Activated T-cell treated with anti-CD3 and anti-CD28 coated beads for 48 hours (primary cell): ENCODE measurements around the gene C10orf88.

ENCODE experiments used
- DNase-seq: peaks from one replicate; pipeline ENCODE4 v3.0.0-alpha.2; 2020; ENCODE audit warnings: low read depth

Gene C10orf88, protein sequence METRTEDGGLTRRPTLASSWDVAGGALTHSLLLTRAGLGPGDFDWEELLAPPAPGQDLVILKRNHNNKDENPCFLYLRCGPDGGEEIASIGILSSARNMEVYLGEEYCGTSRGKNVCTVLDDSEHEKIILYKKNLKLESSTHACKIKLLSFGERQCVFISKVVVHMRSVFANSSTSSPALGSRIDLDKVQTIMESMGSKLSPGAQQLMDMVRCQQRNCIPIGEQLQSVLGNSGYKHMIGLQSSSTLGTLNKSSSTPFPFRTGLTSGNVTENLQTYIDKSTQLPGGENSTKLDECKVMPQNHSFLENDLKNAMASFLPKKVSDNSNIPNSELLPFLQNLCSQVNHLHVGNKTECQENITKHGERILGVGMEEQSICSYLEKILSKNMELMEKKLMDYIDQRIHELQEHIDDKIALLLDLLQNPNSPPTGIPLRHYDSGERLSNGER

GRCh38 chr10:122953902-122954730, at the start of gene C10orf88:
C10orf88 (minus strand) TSS chr10:122954227; CDS start chr10:122954178, 49 bp downstream.
- peak; percentile 95 for DNase-seq

GRCh38 chr10:123001370-123001769, 47.3 kb upstream of the C10orf88 start:
- DNase-seq = no peak

DNA sequence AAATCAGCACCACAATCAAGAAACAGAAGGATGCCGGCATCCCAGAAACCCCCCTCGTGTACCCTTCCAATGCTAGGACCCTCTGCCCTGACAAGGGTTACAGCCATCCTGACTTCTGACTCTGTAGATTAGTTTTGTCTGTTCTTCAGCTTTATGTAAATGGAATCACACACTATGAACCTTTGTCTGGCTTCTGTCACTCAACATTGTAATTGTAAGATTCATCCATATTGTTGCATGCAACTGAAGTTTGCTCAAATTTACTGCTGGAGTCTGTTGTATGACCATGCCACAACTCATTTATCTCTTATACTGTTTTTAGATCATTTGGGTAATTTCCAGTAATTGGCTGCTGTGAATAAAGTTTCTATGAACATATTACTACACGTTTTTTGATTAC, 46.1 kb upstream of the C10orf88 start:
- no peak for DNase-seq

DNA sequence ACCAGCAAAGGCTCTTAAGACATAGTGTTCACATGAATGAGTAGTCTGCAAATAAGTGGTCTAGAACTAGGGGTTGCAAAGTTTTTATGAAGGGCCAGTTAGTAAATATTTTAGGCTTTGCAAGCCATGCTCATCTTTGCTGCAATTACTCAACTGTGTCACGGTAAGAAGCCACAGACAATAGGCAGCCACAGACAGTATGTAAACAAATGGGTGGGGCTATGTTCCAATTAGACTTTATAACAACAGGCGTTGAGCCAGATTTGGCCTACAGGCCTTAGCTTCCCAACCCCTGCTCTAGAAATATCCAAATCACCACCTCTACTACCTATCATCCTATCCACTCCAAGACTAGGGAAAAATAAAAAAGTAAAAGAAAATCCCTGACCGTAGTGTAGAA, 45.3 kb upstream of the C10orf88 start:
- no peak for DNase-seq

DNA sequence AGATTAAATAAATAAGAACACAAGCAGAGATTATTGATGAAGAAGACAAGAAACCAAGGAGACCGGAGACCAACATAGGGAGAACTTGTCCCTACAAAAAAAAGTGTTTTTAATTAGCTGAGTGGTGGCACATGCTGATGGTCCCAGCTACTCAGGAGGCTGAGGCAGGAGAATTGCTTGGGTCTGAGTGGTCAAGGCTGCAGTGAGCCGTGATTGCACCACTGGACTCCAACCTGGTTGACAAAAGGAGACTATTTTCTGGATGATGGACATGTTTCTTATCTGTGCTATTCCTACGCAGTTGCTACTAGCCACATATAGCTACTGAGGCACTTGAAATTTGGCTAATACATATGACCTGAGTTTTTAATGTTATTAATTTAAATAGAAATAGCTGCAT, 44.9 kb upstream of the C10orf88 start:
- DNase-seq = no peak

GRCh38 chr10:122998360-122998917, 44.4 kb upstream of the C10orf88 start:
- no peak for DNase-seq

DNA sequence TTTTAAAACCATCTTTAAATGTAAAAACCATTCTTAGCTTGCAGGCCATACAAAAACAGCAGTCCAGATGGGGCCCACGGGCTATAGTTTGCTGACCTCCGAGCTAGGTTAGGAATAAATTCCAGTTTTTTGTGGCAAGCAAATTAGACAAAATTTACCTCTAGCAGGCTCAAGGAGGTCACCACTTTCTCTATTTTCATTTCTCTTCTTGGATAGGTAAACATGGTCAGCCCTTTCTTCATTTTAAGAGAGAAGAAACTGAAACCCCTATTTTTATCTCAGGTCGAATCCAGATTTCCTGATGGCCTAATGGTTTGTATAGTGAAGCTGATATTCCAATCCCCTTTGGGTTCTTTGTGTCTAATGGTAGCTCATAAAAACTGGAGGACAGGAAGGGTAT, 43.8 kb upstream of the C10orf88 start:
- no peak for DNase-seq

DNA sequence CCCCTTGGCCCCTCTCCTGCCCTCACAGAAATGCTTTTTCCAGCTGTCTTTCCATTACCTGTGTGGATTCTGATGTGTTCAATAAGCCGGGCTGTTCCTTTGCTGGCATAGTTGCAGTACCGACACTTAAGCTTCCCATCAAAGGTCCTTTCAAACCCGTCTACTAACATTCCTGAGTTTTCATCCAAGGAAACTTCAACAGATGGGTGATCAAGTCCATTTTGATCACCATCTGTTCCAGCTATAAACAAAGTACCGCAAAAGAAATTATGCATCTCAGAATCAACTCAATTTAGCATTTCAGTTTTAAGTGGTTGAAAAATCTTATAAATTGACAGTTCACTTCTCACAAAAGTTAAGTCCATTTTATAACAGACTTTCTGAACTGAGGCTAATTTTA, 41.9 kb upstream of the C10orf88 start:
- no peak for DNase-seq

DNA sequence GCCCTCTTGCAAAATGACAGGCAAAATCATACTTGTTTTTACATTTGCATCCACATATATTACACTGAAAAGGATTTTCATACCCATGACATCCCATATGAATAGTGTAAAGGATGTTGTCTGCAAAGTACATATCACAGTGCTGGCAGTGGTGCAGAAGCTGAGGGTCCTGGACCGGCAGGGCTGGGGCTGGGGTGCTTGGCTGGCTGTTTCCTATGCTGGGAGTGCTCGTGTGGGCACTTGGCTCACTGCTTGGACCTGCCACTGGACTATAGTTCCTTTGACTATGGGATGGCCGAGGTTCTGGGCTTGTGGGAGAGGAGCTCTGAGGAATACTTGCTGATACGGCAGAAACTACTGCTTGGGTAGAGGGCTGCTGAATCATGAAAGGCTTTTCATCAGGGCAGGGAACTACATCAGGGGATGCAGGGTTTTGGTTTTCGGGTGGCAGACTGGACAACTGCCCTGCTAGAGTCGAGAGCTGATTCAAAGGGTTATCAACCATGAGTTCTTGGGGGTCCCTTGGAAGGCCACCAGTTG, 39.8 kb upstream of the C10orf88 start:
- DNase-seq = no peak

DNA sequence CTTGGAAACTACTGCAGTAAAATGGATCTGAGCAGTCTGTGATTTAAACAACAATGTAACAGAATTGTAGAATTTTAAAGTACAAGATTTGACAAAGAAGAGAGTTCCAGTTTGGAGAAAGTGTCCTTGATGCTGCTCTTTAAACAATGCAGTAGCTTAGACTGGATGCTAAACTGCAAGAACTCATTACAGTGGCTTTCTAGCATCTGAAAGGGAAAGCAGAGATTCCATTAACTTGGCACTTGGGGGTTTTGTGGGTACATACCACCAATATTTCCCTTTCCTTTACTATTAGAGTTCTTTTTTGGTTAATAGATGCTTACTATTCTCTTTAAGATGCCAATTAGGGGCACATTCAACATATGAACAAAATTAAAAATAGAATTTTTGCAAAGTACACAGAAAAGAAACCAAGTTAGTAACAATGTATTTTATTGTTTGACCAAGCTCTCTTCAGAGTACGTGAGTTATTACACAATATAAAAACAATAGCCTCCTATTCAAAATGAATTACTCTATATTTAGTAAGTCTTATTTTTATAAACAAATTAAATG, 38.1 kb upstream of the C10orf88 start:
- DNase-seq = no peak

DNA sequence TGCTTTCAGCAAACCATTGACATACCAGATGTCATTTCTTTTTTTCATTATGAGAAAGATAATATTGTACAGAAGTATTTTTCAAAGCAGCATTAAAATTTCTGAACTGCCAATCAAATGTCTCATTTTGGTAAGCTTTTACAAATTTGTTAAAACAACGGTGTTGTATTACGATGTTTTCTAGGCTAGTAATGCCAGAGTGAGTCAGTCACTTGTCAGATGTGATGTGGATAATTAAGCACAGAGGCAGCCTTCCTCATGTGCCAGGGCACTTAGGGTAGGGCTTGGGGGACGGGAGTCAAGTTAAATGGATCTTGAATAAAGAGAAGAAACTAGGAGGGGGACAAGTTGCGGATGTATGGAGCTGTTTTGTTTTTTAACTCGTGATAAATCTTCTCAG, 36.3 kb upstream of the C10orf88 start:
- DNase-seq = no peak

DNA sequence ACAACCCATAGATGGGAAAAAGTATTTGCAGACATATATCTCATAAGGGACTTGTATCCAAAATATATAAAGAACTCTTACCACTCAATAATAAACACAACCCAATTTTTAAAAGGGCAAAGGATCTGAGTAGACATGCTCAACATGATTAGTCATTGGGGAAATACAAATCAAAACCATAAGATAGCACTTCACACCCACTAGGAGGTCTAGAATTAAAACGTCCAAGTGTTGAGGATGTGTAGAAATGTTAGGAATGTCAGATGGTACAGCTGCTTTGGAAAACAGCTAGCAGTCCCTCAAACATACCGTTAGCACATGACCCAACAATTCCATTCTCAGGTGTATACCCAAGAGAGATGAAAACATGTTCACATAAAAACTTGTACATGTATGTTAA, 34.5 kb upstream of the C10orf88 start:
- no peak for DNase-seq

DNA sequence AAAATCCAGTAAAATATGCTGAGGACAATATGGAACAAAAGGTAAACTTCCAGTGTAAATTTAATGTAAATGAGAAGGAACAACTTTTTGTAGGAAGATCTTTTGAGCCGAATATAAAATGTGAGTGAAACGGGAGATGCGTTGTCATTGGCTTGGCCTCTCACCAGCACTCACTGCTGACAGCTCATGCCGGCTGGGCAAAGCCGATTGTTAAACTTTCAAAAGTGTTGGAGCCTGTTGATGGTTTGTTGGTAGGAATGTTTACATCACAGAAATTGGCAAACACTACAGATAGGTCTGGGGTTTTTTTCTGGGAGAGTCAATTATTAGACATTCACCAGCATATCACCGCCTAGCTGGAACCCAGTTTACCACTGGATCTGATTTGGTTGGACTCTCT, 32.3 kb upstream of the C10orf88 start:
- DNase-seq = no peak

DNA sequence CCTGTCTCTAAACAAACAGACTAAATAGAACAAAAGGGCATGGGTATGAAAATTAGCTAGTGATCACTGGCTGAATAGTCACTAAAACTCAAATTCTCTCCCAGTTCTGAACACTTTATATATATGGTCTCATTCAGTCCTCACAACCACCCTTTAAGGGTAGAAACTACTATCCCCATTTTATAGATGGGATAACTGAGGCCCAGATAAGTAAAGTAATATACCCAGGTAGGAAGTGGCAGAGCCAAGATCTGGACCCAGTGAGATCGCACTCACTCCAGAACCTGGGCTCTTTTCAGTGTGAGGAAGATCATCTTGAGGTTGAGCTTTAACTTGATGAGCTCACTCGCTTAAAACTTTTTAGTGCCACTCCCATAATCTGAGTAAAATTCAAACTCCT, 30.7 kb upstream of the C10orf88 start:
- no peak for DNase-seq

DNA sequence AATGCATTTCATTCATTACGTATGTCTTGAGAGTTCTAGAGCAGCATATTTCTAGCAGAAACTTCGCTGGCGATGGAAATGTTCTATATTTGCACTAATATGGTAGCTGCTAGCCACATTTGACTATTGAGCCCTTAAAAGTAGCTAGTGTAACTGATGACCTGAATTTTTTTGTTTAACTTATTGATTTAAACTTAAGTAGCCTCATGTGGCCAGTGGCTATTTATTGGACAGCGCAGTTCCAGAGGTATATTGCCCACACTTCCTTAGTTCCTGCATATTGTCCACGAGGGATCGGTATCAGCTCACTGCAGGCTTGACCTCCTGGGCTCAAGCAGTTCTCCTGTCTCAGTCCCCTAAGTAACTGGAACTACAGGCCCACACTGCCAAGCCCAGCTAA, 29.9 kb upstream of the C10orf88 start:
- no peak for DNase-seq

DNA sequence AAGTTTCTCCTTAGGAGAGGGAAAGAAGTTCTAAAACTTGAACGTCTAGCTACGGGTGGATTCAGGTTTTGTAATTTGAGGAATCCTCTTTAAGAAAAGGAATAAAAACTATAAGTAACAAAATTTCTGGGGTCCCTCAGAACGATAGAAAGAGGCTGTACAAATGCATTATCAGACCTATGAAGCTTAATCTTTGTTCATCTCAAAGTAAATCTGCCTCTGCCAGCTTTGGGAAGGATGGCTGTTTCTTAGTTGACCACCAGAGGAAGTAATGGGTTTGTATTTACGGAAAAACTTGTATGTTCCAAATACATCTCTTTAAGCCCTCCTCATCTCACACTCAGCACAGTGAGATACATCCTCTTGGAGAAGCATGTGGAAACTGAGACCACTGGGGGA, 27.0 kb upstream of the C10orf88 start:
- DNase-seq = no peak

- peak; percentile 86 for DNase-seq
Measured at GRCh38 chr10:122980209-122981065, 26.4 kb upstream of the C10orf88 start, which contains the start of gene PSTK. PSTK (plus strand) TSS chr10:122980401; CDS start chr10:122980480, 79 bp downstream.

DNA sequence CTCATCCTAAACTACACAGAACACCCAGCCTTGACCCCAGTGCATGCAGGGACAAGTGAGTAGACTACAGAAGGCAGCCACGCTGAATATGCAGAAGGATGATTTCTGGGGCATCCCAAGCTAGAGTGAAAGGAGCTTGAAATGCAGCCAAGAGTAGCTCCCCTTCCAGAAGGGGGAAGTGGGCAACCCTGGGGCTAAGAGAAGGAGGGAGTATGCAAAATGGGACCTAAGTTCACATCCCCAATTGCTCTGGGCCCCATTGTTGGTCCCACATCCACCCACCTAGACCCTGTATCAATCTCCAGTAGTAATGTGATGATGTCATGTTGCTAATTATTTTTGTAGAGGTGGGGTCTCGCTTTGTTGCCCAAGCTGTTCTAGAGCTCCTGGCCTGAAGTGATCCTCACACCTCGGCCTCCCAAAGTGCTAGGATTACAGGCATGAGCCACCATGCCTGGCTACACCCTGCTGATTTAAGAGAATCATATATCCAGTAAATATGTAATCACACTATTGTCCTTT, 20.6 kb upstream of the C10orf88 start:
- no peak for DNase-seq

- DNase-seq = no peak
Measured at GRCh38 chr10:122974023-122974422, 20.0 kb upstream of the C10orf88 start.

- no peak for DNase-seq
Measured at GRCh38 chr10:122968698-122969097, 14.7 kb upstream of the C10orf88 start.

GRCh38 chr10:122966879-122967278, 12.9 kb upstream of the C10orf88 start:
- DNase-seq = no peak
